CD1c-positive myeloid dendritic cell (primary cell): ENCODE measurements around the gene DCDC2C.

Source experiments
- DNase-seq: peaks from one replicate; pipeline ENCODE4 v3.0.0-alpha.2; 2016; ENCODE audit errors: extremely low spot score

DCDC2C gene

GRCh38 chr2:3895021-3895420, 191.6 kb downstream of the DCDC2C start:
- DNase-seq: no peak
